IMR-90 (cell line): Measurements from ENCODE around the gene DESI1. TPM values are rescaled to one million over a fixed set of nuclear protein-coding genes. Genes with fewer than 3 reads are reported as not detected.

ENCODE experiments used
- ATAC-seq: fragments of 200-7000 bp; cut with Tn5 transposase; 2 replicates; pipeline ENCODE4 v1.9.1; 2020; ENCODE audit warnings: low read depth, mild to moderate bottlenecking, moderate library complexity
- BruUV-seq: library from RNA; stranded (reverse); fragments of 400-500 nt; replicated peaks from 2 replicates; lab custom pipeline; 2021; lab: Mats Ljungman, UMichigan
- CTCF ChIA-PET: fragments of 300-600 bp; formaldehyde crosslinking; extraction: SDS; loops from one replicate; lab custom pipeline; 2021; ENCODE audit warnings: antibody characterized with exemption; lab: Yijun Ruan, JAX
- POLR2A ChIA-PET: fragments of 300-600 bp; sonication (Branson Sonifier 250); formaldehyde crosslinking; loops from one replicate; lab custom pipeline; 2022; ENCODE audit warnings: antibody characterized with exemption; ENCODE audit not compliant: unreplicated experiment; lab: Charles Lee
- DNase-seq: peaks from one replicate; pipeline ENCODE4 v3.0.0; 2013
- H2AFZ ChIP-seq: replicated peaks from 2 replicates; pipeline ENCODE3; 2013; ENCODE audit warnings: low read length, mild to moderate bottlenecking; ENCODE audit not compliant: poor library complexity
- H2AK5ac ChIP-seq: 2 replicates; pipeline ENCODE4 v1.6.1; 2013; ENCODE audit warnings: low read depth, low read length, inconsistent platforms
- H2AK9ac ChIP-seq: replicated peaks from 2 replicates; pipeline ENCODE3; 2013; ENCODE audit warnings: mild to moderate bottlenecking, low read depth, low read length, moderate library complexity; ENCODE audit not compliant: poor library complexity
- H2BK120ac ChIP-seq: 2 replicates; pipeline ENCODE4 v1.6.1; 2013; ENCODE audit warnings: low read depth, low read length, inconsistent platforms
- H2BK15ac ChIP-seq: 3 replicates; pipeline ENCODE4 v1.6.1; 2013; ENCODE audit warnings: low read depth, low read length, inconsistent platforms
- H2BK20ac ChIP-seq: 2 replicates; pipeline ENCODE4 v1.6.1; 2013; ENCODE audit warnings: low read depth, mild to moderate bottlenecking, inconsistent platforms, low read length, moderate library complexity
- H2BK5ac ChIP-seq: 2 replicates; pipeline ENCODE4 v1.6.1; 2013; ENCODE audit warnings: mild to moderate bottlenecking, low read depth, low read length, inconsistent platforms; ENCODE audit not compliant: poor library complexity, severe bottlenecking
- H3K14ac ChIP-seq: replicated peaks from 2 replicates; pipeline ENCODE4 v1.6.1; 2013; ENCODE audit warnings: low read depth, low read length, inconsistent platforms
- H3K18ac ChIP-seq: 2 replicates; pipeline ENCODE4 v1.6.1; 2013; ENCODE audit warnings: low read depth, low read length, control low read depth
- H3K23ac ChIP-seq: 2 replicates; pipeline ENCODE4 v1.6.1; 2013; ENCODE audit warnings: low read depth, low read length, inconsistent platforms
- H3K27ac ChIP-seq: 2 replicates; pipeline ENCODE4 v1.5.1; 2013; ENCODE audit warnings: mild to moderate bottlenecking, control low read depth, low read length; ENCODE audit not compliant: insufficient read depth
- H3K27me3 ChIP-seq: 2 replicates; pipeline ENCODE4 v1.6.1; 2013; ENCODE audit warnings: low read length; ENCODE audit not compliant: control insufficient read depth, insufficient read depth
- H3K36me3 ChIP-seq: 2 replicates; pipeline ENCODE4 v1.6.1; 2013; ENCODE audit warnings: low read length, mixed read lengths; ENCODE audit not compliant: control insufficient read depth, insufficient read depth
- H3K4ac ChIP-seq: 2 replicates; pipeline ENCODE4 v1.6.1; 2013; ENCODE audit warnings: low read depth, low read length, inconsistent platforms
- H3K4me1 ChIP-seq: 2 replicates; pipeline ENCODE4 v1.6.1; 2013; ENCODE audit warnings: low read length, mixed read lengths; ENCODE audit not compliant: control insufficient read depth, insufficient read depth
- H3K4me2 ChIP-seq: 2 replicates; pipeline ENCODE4 v1.6.1; 2013; ENCODE audit warnings: low read depth, mild to moderate bottlenecking, control low read depth, low read length, moderate library complexity
- H3K4me3 ChIP-seq: 2 replicates; pipeline ENCODE4 v1.5.1; 2013; ENCODE audit warnings: low read depth, mild to moderate bottlenecking, control low read depth, low read length, moderate library complexity; ENCODE audit not compliant: insufficient read depth
- H3K56ac ChIP-seq: 2 replicates; pipeline ENCODE4 v1.6.1; 2013; ENCODE audit warnings: low read length, inconsistent platforms; ENCODE audit not compliant: insufficient read depth; ENCODE audit errors: extremely low read depth
- H3K79me1 ChIP-seq, 2 experiments: 2 replicates each; pipeline ENCODE4 v1.6.1; 2013; ENCODE audit warnings: low read length in 2 of 2, inconsistent platforms in 1 of 2, low read depth in 1 of 2
- H3K9ac ChIP-seq: 2 replicates; pipeline ENCODE4 v1.6.1; 2013; ENCODE audit warnings: low read depth, low read length, control low read depth
- H3K9me1 ChIP-seq: 2 replicates; pipeline ENCODE4 v1.6.1; 2013; ENCODE audit warnings: low read length, inconsistent platforms; ENCODE audit not compliant: insufficient read depth
- H3K9me3 ChIP-seq: 2 replicates; pipeline ENCODE4 v1.6.1; 2013; ENCODE audit warnings: low read length; ENCODE audit not compliant: control insufficient read depth, insufficient read depth
- H4K20me1 ChIP-seq: 2 replicates; pipeline ENCODE4 v1.6.1; 2013; ENCODE audit warnings: low read length, inconsistent platforms; ENCODE audit not compliant: insufficient read depth
- H4K5ac ChIP-seq: 2 replicates; pipeline ENCODE4 v1.6.1; 2013; ENCODE audit warnings: mild to moderate bottlenecking, low read depth, low read length, control low read depth
- H4K8ac ChIP-seq, 2 experiments: 2 replicates each; pipeline ENCODE4 v1.6.1; 2013; ENCODE audit warnings: low read depth in 2 of 2, low read length in 2 of 2, control low read depth in 1 of 2, inconsistent platforms in 1 of 2
- H4K91ac ChIP-seq: 2 replicates; pipeline ENCODE4 v1.6.1; 2013; ENCODE audit warnings: low read depth, low read length, inconsistent platforms; ENCODE audit not compliant: insufficient read depth
- BHLHE40 ChIP-seq: fragments of 150-350 bp; IDR thresholded peaks from 2 replicates; pipeline ENCODE4 v1.6.1; 2016; ENCODE audit warnings: mild to moderate bottlenecking, low read depth, low read length
- CEBPB ChIP-seq: IDR thresholded peaks from 2 replicates; pipeline ENCODE4 v1.6.1; 2012; ENCODE audit warnings: low read depth, low read length, improper control_type of control experiment
- CHD1 ChIP-seq: IDR thresholded peaks from 2 replicates; pipeline ENCODE4 v1.6.1; 2012; ENCODE audit warnings: low read depth, low read length, improper control_type of control experiment
- CTCF ChIP-seq: conservative IDR thresholded peaks from 2 replicates; pipeline ENCODE4 v1.5.1; 2012; ENCODE audit warnings: mild to moderate bottlenecking, low read depth, low read length, improper control_type of control experiment
- ELK1 ChIP-seq: fragments of 150-350 bp; IDR thresholded peaks from 2 replicates; pipeline ENCODE4 v1.6.1; 2016; ENCODE audit warnings: low read depth, mild to moderate bottlenecking, low read length, moderate library complexity, borderline replicate concordance
- FOS ChIP-seq: fragments of 150-350 bp; IDR thresholded peaks from 2 replicates; pipeline ENCODE4 v1.6.1; 2016; ENCODE audit warnings: low read depth, low read length
- MAFK ChIP-seq: IDR thresholded peaks from 2 replicates; pipeline ENCODE4 v1.6.1; 2012; ENCODE audit warnings: low read depth, low read length, improper control_type of control experiment
- MAZ ChIP-seq: IDR thresholded peaks from 2 replicates; pipeline ENCODE4 v1.6.1; 2012; ENCODE audit warnings: low read depth, mild to moderate bottlenecking, low read length, improper control_type of control experiment, moderate library complexity, borderline replicate concordance
- MXI1 ChIP-seq: IDR thresholded peaks from 2 replicates; pipeline ENCODE4 v1.6.1; 2012; ENCODE audit warnings: low read depth, mild to moderate bottlenecking, low read length, moderate library complexity, borderline replicate concordance
- NFE2L2 ChIP-seq: fragments of 150-350 bp; IDR thresholded peaks from 2 replicates; pipeline ENCODE4 v1.6.1; 2016; ENCODE audit warnings: low read depth, mild to moderate bottlenecking, low read length
- POLR2A ChIP-seq: IDR thresholded peaks from 2 replicates; pipeline ENCODE4 v1.6.1; 2012; ENCODE audit warnings: mild to moderate bottlenecking, low read depth, low read length
- RAD21 ChIP-seq: IDR thresholded peaks from 2 replicates; pipeline ENCODE4 v1.6.1; 2012; ENCODE audit warnings: low read length, improper control_type of control experiment
- RCOR1 ChIP-seq: IDR thresholded peaks from 2 replicates; pipeline ENCODE4 v1.6.1; 2012; ENCODE audit warnings: mild to moderate bottlenecking, low read length, improper control_type of control experiment; ENCODE audit not compliant: insufficient replicate concordance
- RFX5 ChIP-seq: IDR thresholded peaks from 2 replicates; pipeline ENCODE4 v1.8.0; 2012; ENCODE audit warnings: low read depth, mild to moderate bottlenecking, low read length, moderate library complexity
- SMC3 ChIP-seq: fragments of 150-350 bp; IDR thresholded peaks from 2 replicates; pipeline ENCODE4 v1.6.1; 2016; ENCODE audit warnings: low read depth, mild to moderate bottlenecking, antibody characterized with exemption, low read length, moderate library complexity
- USF2 ChIP-seq: fragments of 150-350 bp; IDR thresholded peaks from 2 replicates; pipeline ENCODE4 v1.6.1; 2017; ENCODE audit warnings: mild to moderate bottlenecking, antibody characterized with exemption, low read length, low read depth
- WGBS, 2 experiments: methylation state at CpG; one replicate each; pipeline versions ENCODE4 v1.1.5 to v1.1.7; 2013; ENCODE audit warnings: missing lambda C conversion rate in 2 of 2; ENCODE audit not compliant: insufficient read length in 1 of 2; ENCODE audit errors: extremely low coverage in 2 of 2; 5-methylcytosine and 5-hydroxymethylcytosine counted together
- dilution Hi-C: fragments of 300-500 bp; cut with HindIII; formaldehyde crosslinking; loops from one replicate; pipeline ENCODE4 v1.14.3; 2018; ENCODE audit warnings: low sequenced_read_pairs; ENCODE audit not compliant: unreplicated experiment
- in situ Hi-C: fragments of 300-500 bp; cut with MboI; formaldehyde crosslinking; loops from 3 replicates; pipeline ENCODE4 v1.14.3; 2019; ENCODE audit warnings: low sequenced_read_pairs, inconsistent platforms, mixed read lengths
- intact Hi-C: fragments of 100-400 bp; cut with micrococcal nuclease; formaldehyde crosslinking; loops from 2 replicates; pipeline ENCODE4 v1.10.0; 2022
- polyA plus RNA-seq, 3 experiments: library from polyadenylated mRNA; depleted of rRNA; stranded (reverse); fragments of >200 nt; gene quantifications; 2 replicates each; pipeline ENCODE4 v1.2.3, GENCODE V29; 2012; ENCODE audit warnings: low replicate concordance in 1 of 3
- total RNA-seq: library from RNA; depleted of rRNA; stranded (reverse); fragments of >200 nt; gene quantifications from 2 replicates; pipeline ENCODE4 v1.2.3, GENCODE V29; 2012

The DESI1 gene
- total and polyA plus RNA-seq, 2 of the 4 experiments (the other 2 are of a cell fraction) = 14.5 to 24.9 TPM

GRCh38 chr22:41636467-41636866 lies 15.6 kb upstream of the DESI1 start:
- no peak overlapping the region for H4K8ac ChIP-seq
- H3K56ac ChIP-seq = no peak overlapping the region
- POLR2A ChIA-PET = no interaction called here
- intact Hi-C loops = no loop called here
- H3K9me3 ChIP-seq = no peaks in the 10 kb centered on the region
- H2BK5ac ChIP-seq = no peak overlapping the region
- DNase-seq (peak; percentile 30), ATAC-seq (peak; percentile 62)
- H4K5ac ChIP-seq = no peak overlapping the region
- BruUV-seq = TSS peak; percentile 39
- no peak overlapping the region for H2AFZ ChIP-seq
- no peak overlapping the region for H3K4ac ChIP-seq
- H3K4me1 ChIP-seq = no peaks in the 10 kb centered on the region
- H3K4me3 ChIP-seq = no peak overlapping the region
- no peak overlapping the region for H3K18ac ChIP-seq
- dilution Hi-C loops = no loop called here
- peaks cover 7% of the 10 kb centered on the region; the same call in 1 of the 2 replicates for H3K9me1 ChIP-seq
- peaks cover 62% of the 10 kb centered on the region for H3K36me3 ChIP-seq
- H3K27me3 ChIP-seq = no peaks in the 10 kb centered on the region
- no peak for TF ChIP-seq CTCF
- no peak for TF ChIP-seq CEBPB
- TF ChIP-seq ELK1 = no peak
- no peak for TF ChIP-seq NFE2L2
- TF ChIP-seq MAFK = no peak
- no peak for TF ChIP-seq MAZ
- TF ChIP-seq SMC3 = no peak
- no peak for TF ChIP-seq CHD1
- no peak; the same call in 1 of the 2 replicates for TF ChIP-seq FOS
- no peak for TF ChIP-seq RCOR1
- no peak for TF ChIP-seq BHLHE40
- no peak for TF ChIP-seq POLR2A
- TF ChIP-seq USF2 = no peak
- TF ChIP-seq RAD21 = no peak
- no peak for TF ChIP-seq MXI1
- TF ChIP-seq RFX5 = no peak
- no peak overlapping the region for H3K27ac ChIP-seq
- no peak overlapping the region for H4K91ac ChIP-seq
- no peak overlapping the region for H3K9ac ChIP-seq
- H2AK9ac ChIP-seq = no peak overlapping the region
- in situ Hi-C loops = no loop called here
- H2BK15ac ChIP-seq = no peak overlapping the region
- no peak overlapping the region for H2AK5ac ChIP-seq
- no peak overlapping the region for H3K4me2 ChIP-seq
- CTCF ChIA-PET = no interaction called here
- peaks cover 14% of the 10 kb centered on the region for H4K20me1 ChIP-seq
- no peak overlapping the region for H3K14ac ChIP-seq
- H2BK120ac ChIP-seq = no peak overlapping the region
- peaks cover 34 to 51% of the 10 kb centered on the region in 2 experiments for H3K79me1 ChIP-seq
- H2BK20ac ChIP-seq = no peak overlapping the region
- no peak overlapping the region for H3K23ac ChIP-seq
- WGBS, 2 experiments = 74% methylated on average over 3 of the region's 7 CpGs; no CpG with 5 or more reads in 1 of the 2 experiments
